Erythroblast (primary cell): ENCODE data around the gene PNLDC1.
"Not testable (repeated sequence)": the region's sequence is repeated elsewhere in the genome, so short reads cannot be mapped to it uniquely, and the experiment has no call there.

ENCODE experiments used
- DNase-seq, 2 experiments: peaks; one replicate each; lab custom pipeline; 2025; lab: John Stamatoyannopoulos, UW
- GATA1 ChIP-seq: IDR thresholded peaks from 2 replicates; pipeline ENCODE4 v1.6.1; 2011; ENCODE audit warnings: low read depth, mild to moderate bottlenecking, control low read depth, low read length, moderate library complexity
- POLR2A ChIP-seq: IDR thresholded peaks from 2 replicates; pipeline ENCODE4 v1.6.1; 2011; ENCODE audit warnings: mild to moderate bottlenecking, low read length

The PNLDC1 gene

GRCh38 chr6:159817951-159818739, 18.1 kb downstream of the PNLDC1 start:
- TF ChIP-seq GATA1 (no peak), POLR2A (no peak)

GRCh38 chr6:159819098-159819497, 19.0 kb downstream of the PNLDC1 start:
- no peak for TF ChIP-seq GATA1
- no peak for TF ChIP-seq POLR2A

More at GRCh38 chr6:159817951-159818739, 18.1 kb downstream of the PNLDC1 start:
- DNase-seq, result no peak

GRCh38 chr6:159819932-159820640, 20.0 kb downstream of the PNLDC1 start:
- TF ChIP-seq GATA1, result no peak
- no peak for TF ChIP-seq POLR2A
- no peak for DNase-seq

More at GRCh38 chr6:159819098-159819497, 19.0 kb downstream of the PNLDC1 start:
- DNase-seq, result no peak

- TF ChIP-seq POLR2A (no peak), GATA1 (no peak)
- no peak for DNase-seq
Observed at GRCh38 chr6:159821122-159821521, 21.0 kb downstream of the PNLDC1 start.

GRCh38 chr6:159821726-159822125, 21.6 kb downstream of the PNLDC1 start:
- TF ChIP-seq POLR2A (no peak), GATA1 (no peak)
- no peak for DNase-seq

- TF ChIP-seq POLR2A, result no peak
- no peak for TF ChIP-seq GATA1
- no peak for DNase-seq
Observed at GRCh38 chr6:159823953-159824352, 23.9 kb downstream of the PNLDC1 start.

GRCh38 chr6:159824690-159825089, 24.6 kb downstream of the PNLDC1 start:
- not testable (repeated sequence) for DNase-seq

GRCh38 chr6:159826004-159826403, 25.9 kb downstream of the PNLDC1 start:
- no peak for TF ChIP-seq POLR2A
- TF ChIP-seq GATA1, result no peak
- DNase-seq, result no peak

GRCh38 chr6:159826968-159827647, 27.0 kb downstream of the PNLDC1 start:
- DNase-seq, result no peak
- TF ChIP-seq POLR2A, result no peak
- no peak for TF ChIP-seq GATA1

GRCh38 chr6:159828074-159828473, 28.0 kb downstream of the PNLDC1 start:
- no peak for TF ChIP-seq GATA1
- TF ChIP-seq POLR2A, result no peak
- DNase-seq, result no peak

- TF ChIP-seq GATA1 (no peak), POLR2A (no peak)
- DNase-seq, result no peak
Observed at GRCh38 chr6:159829526-159829925, 29.4 kb downstream of the PNLDC1 start.

GRCh38 chr6:159830501-159831372, 30.7 kb downstream of the PNLDC1 start:
- DNase-seq, result no peak
- TF ChIP-seq POLR2A, result no peak
- no peak for TF ChIP-seq GATA1

GRCh38 chr6:159831373-159831679, 31.2 kb downstream of the PNLDC1 start:
- TF ChIP-seq GATA1, result no peak
- no peak for TF ChIP-seq POLR2A
- DNase-seq, result no peak

- TF ChIP-seq POLR2A (no peak), GATA1 (no peak)
- DNase-seq, result no peak
Observed at GRCh38 chr6:159832946-159833345, 32.9 kb downstream of the PNLDC1 start.
